Stomach (tissue), 9 donors: ENCODE measurements around the gene NBEAL2. TPM values are rescaled to one million over a fixed set of nuclear protein-coding genes. Genes with fewer than 3 reads are reported as not detected.
A peak's percentile ranks its signal among the peaks of the same experiment; 100 is the strongest.

Source experiments
- DNase-seq, 2 donors: peaks; one replicate each; pipeline versions ENCODE4 v3.0.0 to v3.0.0-alpha.2; 2013 to 2019
- H3K27ac ChIP-seq, 5 donors: fragments of 200-600 bp in 4 of 5; sonication (generic) in 4 of 5; one replicate each; pipeline ENCODE4 v1.5.1; 2013 to 2019; ENCODE audit warnings: mild to moderate bottlenecking in 1 of 5, moderate library complexity in 1 of 5
- H3K27me3 ChIP-seq, 3 donors: fragments of 200-600 bp; sonication (generic); one replicate each; pipeline ENCODE4 v1.5.1; 2017 to 2019; ENCODE audit warnings: mixed run types in 1 of 3
- H3K36me3 ChIP-seq, 4 donors: fragments of 200-600 bp; sonication (generic); 1 replicate in 3 of 4; 2 replicates in 1 of 4; pipeline ENCODE4 v1.5.1; 2016 to 2019
- H3K4me1 ChIP-seq, 4 donors: fragments of 200-600 bp; sonication (generic); one replicate each; pipeline ENCODE4 v1.5.1; 2016 to 2019
- H3K4me3 ChIP-seq, 4 donors: fragments of 200-600 bp; sonication (generic) in 3 of 4; one replicate each; pipeline ENCODE4 v1.5.1; 2016 to 2019; ENCODE audit warnings: mild to moderate bottlenecking in 1 of 4
- H3K9me3 ChIP-seq, 4 donors: fragments of 200-600 bp; sonication (generic); one replicate each; pipeline ENCODE4 v1.5.1; 2016 to 2019
- EP300 ChIP-seq: sonication (generic); formaldehyde crosslinking; IDR thresholded peaks from one replicate; pipeline ENCODE4 v1.6.1; 2017; ENCODE audit warnings: antibody characterized with exemption
- POLR2A ChIP-seq, 4 donors: fragments of 450-650 bp; IDR thresholded peaks; one replicate each; pipeline ENCODE4 v1.6.1; 2016; ENCODE audit warnings: antibody characterized with exemption in 4 of 4, control low read depth in 2 of 4, mild to moderate bottlenecking in 1 of 4, moderate library complexity in 1 of 4
- POLR2AphosphoS5 ChIP-seq, 3 donors: sonication (generic); formaldehyde crosslinking; IDR thresholded peaks; one replicate each; pipeline ENCODE4 v1.6.1; 2016; ENCODE audit warnings: antibody characterized with exemption in 3 of 3
- WGBS, 5 donors: extraction: QIAGEN DNeasy Blood & Tissue Kit in 3 of 5; methylation state at CpG; one replicate each; pipeline versions ENCODE4 v1.1.5 to v1.1.7; 2013 to 2018; 5-methylcytosine and 5-hydroxymethylcytosine counted together
- intact Hi-C: fragments of 100-400 bp; cut with DNase I; formaldehyde crosslinking; loops from one replicate; pipeline ENCODE4 v1.15.1; 2023; ENCODE audit warnings: low total_unique reads
- polyA plus RNA-seq, 3 donors: library from polyadenylated mRNA; stranded (reverse); fragments of 200-250 nt; gene quantifications; one replicate each; pipeline ENCODE4 v1.2.3, GENCODE V29; 2013
- total RNA-seq, 5 donors: library from RNA; depleted of rRNA; stranded (reverse); fragments of >200 nt; gene quantifications; one replicate each; pipeline versions ENCODE4 v1.1.0 to v1.2.3, GENCODE V29; 2014 to 2016
- TF ChIP-seq, protein P1 (sequence below), 7 experiments: fragments of 450-650 bp in 4 of 7; fragments of 200-600 bp in 3 of 7; sonication (generic) in 3 of 7; IDR thresholded peaks; one replicate each; pipeline ENCODE4 v1.5.1; 2016 to 2019; ENCODE audit warnings: antibody characterized with exemption in 7 of 7, control low read depth in 2 of 7, mild to moderate bottlenecking in 1 of 7
- donor health status: healthy with polysubstance abuse.
- donor health status: Bipolar disorder and iron deficiency.
- donor health status: healthy.

Gene NBEAL2
- total and polyA plus RNA-seq, 8 donors = 35.0 to 653 (median 214) TPM

DNA sequence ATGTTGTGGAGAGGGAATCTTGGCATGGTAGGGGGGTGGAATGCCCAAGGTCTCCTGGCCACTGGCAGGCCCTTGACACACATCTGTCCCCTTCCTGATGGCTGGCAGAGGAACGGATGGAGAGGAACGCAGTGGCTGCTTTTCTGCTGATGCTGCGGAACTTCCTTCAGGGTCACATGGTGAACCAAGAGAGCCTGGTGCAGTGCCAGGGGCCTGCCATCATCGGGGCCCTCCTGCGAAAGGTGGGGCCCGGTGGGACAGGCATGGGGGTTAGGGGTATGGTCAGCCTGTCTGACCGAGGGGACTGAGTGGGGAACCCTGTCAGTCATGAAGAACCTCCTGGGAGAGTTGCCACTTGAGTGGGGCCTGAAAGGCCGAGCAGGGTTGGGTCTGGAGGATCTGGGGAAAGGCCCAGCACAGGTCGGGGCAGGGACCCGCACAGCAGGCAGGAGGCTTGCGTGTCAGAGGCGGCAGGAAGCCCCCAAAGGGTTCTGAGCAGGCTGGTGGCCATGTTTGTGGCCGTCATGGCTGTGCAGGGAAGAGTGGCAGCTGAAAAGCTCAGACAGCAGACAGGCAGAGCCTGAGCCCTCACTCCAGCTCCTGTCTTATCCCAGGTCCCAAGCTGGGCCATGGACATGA, 18.1 kb downstream of the NBEAL2 start:
- Histone ChIP-seq H3K4me1 (peaks cover 0 to 9% (median 8%) of the 10 kb centered on the region in 4 donors), H3K27me3 (no peaks in the 10 kb centered on the region), H3K4me3 (no peak overlapping the region), H3K9me3 (no peaks in the 10 kb centered on the region), H3K27ac (peak overlapping the region in 1 of 5 donors; percentile 30), H3K36me3 (peaks cover 60 to 100% (median 90%) of the 10 kb centered on the region in 4 donors)
- no peak for DNase-seq
- WGBS, 5 donors = 75 to 85% (median 83%) methylated on average over 9 to 13 of the region's 13 CpGs
- intact Hi-C loops = loop anchor here (5.0 kb wide), 1 partner anchor 75 kb away; no protein-coding TSS in a partner anchor
- TF ChIP-seq POLR2A (IDR thresholded peaks at IDR 0.05) = no peak
- no peak for TF ChIP-seq POLR2AphosphoS5 (IDR thresholded peaks at IDR 0.05)
- TF ChIP-seq, protein P1, sequence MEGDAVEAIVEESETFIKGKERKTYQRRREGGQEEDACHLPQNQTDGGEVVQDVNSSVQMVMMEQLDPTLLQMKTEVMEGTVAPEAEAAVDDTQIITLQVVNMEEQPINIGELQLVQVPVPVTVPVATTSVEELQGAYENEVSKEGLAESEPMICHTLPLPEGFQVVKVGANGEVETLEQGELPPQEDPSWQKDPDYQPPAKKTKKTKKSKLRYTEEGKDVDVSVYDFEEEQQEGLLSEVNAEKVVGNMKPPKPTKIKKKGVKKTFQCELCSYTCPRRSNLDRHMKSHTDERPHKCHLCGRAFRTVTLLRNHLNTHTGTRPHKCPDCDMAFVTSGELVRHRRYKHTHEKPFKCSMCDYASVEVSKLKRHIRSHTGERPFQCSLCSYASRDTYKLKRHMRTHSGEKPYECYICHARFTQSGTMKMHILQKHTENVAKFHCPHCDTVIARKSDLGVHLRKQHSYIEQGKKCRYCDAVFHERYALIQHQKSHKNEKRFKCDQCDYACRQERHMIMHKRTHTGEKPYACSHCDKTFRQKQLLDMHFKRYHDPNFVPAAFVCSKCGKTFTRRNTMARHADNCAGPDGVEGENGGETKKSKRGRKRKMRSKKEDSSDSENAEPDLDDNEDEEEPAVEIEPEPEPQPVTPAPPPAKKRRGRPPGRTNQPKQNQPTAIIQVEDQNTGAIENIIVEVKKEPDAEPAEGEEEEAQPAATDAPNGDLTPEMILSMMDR (IDR thresholded peaks at IDR 0.05) = no peak
- TF ChIP-seq EP300 = no peak

DNA sequence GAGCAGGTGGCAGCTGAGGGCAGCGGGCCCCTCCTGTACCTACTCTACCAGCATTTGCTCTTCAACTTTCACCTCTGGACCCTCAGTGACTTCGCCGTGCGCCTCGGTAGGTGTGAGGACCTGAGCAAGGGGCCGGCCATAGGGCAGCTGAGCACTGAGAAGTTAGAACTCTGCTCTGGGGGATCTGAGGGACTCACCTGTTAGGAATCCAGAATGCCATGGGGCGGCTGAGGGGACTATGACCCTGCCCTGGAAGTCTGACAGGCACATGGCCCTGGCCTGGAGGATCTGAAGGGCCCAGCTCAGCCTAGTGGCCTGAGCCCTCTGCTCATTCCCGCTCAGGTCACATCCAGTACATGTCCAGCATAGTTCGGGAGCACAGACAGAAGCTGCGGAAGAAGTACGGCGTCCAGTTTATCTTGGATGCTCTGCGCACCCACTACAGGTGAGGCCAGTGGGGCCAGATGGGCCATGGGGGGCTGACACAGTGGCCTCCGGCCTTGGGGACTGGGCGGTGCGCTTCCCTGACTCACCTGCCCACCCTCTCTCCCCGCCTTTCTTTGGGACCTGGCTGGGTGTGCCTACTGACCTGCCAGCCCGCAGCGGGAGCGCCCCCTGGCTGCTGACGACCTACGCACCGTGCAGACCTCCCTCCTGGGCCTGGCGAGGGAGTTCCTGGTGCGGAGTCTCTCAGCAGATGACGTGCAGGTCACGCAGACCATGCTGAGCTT, 18.8 kb downstream of the NBEAL2 start:
- TF ChIP-seq, protein P1 (IDR thresholded peaks at IDR 0.05) = peak in 6 of 7 experiments; percentile 69 to 98 (median 82)
- TF ChIP-seq POLR2AphosphoS5 (IDR thresholded peaks at IDR 0.05) (peak in 1 of 3 donors; percentile 86), POLR2A (IDR thresholded peaks at IDR 0.05) (no peak)

GRCh38 chr3:46998852-46999515, 19.5 kb downstream of the NBEAL2 start:
- Histone ChIP-seq H3K27ac (peak overlapping the region in 1 of 5 donors; percentile 30), H3K4me3 (no peak overlapping the region), H3K36me3 (peaks cover 70 to 100% (median 91%) of the 10 kb centered on the region in 4 donors), H3K27me3 (no peaks in the 10 kb centered on the region), H3K9me3 (no peaks in the 10 kb centered on the region), H3K4me1 (peaks cover 0 to 9% (median 8%) of the 10 kb centered on the region in 4 donors)
- DNase-seq = no peak
- intact Hi-C loops = loop anchor here (5.0 kb wide), 1 partner anchor 77 kb away; no protein-coding TSS in a partner anchor
- TF ChIP-seq, protein P1 (IDR thresholded peaks at IDR 0.05) = peak in 1 of 7 experiments; percentile 16
- TF ChIP-seq EP300 = no peak
- whole genome bisulfite sequencing, 5 donors = 81 to 90% (median 86%) methylated on average over 2 to 22 of the region's 22 CpGs

More for the DNA sequence above, 18.8 kb downstream of the NBEAL2 start:
- Histone ChIP-seq H3K27ac (peak overlapping the region in 1 of 5 donors; percentile 30), H3K4me3 (no peak overlapping the region), H3K27me3 (no peaks in the 10 kb centered on the region), H3K4me1 (peaks cover 0 to 9% (median 8%) of the 10 kb centered on the region in 4 donors), H3K9me3 (no peaks in the 10 kb centered on the region), H3K36me3 (peaks cover 65 to 100% (median 90%) of the 10 kb centered on the region in 4 donors)
- 48 to 86% (median 54%) methylated on average over 15 to 27 of the region's 27 CpGs for WGBS, 5 donors
- DNase-seq = peak; percentile 87 to 94
- intact Hi-C loops = loop anchor here (5.0 kb wide), 1 partner anchor 76 kb away; no protein-coding TSS in a partner anchor
